Heart right ventricle (tissue), 16 donors: ENCODE data around the gene NDUFB8. TPM values are rescaled to one million over a fixed set of nuclear protein-coding genes. Genes with fewer than 3 reads are reported as not detected.

Experiments used
- ATAC-seq, 8 donors: fragments of 200-7000 bp; cut with Tn5 transposase; one replicate each; pipeline ENCODE4 v1.9.1; 2020; ENCODE audit warnings: mild to moderate bottlenecking in 8 of 8, moderate library complexity in 8 of 8, moderate number of reproducible peaks in 1 of 8
- DNase-seq, 2 donors: peaks; one replicate each; pipeline ENCODE4 v3.0.0-alpha.2; 2020
- H3K27ac ChIP-seq, 10 donors: fragments of 200-600 bp; sonication (generic) in 2 of 10; one replicate each; pipeline versions ENCODE4 v1.5.0 to v1.8.0; 2020 to 2022; ENCODE audit warnings: mild to moderate bottlenecking in 3 of 10
- H3K27me3 ChIP-seq, 7 donors: fragments of 200-600 bp; one replicate each; pipeline ENCODE4 v1.8.0; 2021 to 2022; ENCODE audit warnings: mild to moderate bottlenecking in 2 of 7
- H3K36me3 ChIP-seq, 9 donors: fragments of 200-600 bp; sonication (generic) in 1 of 9; one replicate each; pipeline versions ENCODE4 v1.5.0 to v1.8.0; 2020 to 2022; ENCODE audit warnings: mild to moderate bottlenecking in 2 of 9
- H3K4me1 ChIP-seq, 9 donors: fragments of 200-600 bp; sonication (generic) in 1 of 9; one replicate each; pipeline versions ENCODE4 v1.5.0 to v1.8.0; 2020 to 2022; ENCODE audit warnings: mild to moderate bottlenecking in 4 of 9
- H3K4me3 ChIP-seq, 10 donors: fragments of 200-600 bp; sonication (generic) in 2 of 10; one replicate each; pipeline versions ENCODE4 v1.5.0 to v1.8.0; 2020 to 2022; ENCODE audit warnings: mild to moderate bottlenecking in 7 of 10, moderate library complexity in 2 of 10
- H3K9me3 ChIP-seq, 11 donors: fragments of 200-600 bp in 10 of 11; sonication (generic) in 2 of 11; one replicate each; pipeline versions ENCODE4 v1.5.0 to v1.8.0; 2013 to 2022; ENCODE audit warnings: mild to moderate bottlenecking in 2 of 11, control low read depth in 1 of 11, moderate library complexity in 1 of 11
- CTCF ChIP-seq, 9 donors: fragments of 200-600 bp; sonication (generic) in 2 of 9; IDR thresholded peaks; one replicate each; pipeline versions ENCODE4 v1.5.0 to v1.8.0; 2021 to 2022; ENCODE audit warnings: antibody characterized with exemption in 9 of 9, mild to moderate bottlenecking in 5 of 9, moderate library complexity in 1 of 9
- WGBS, 2 donors: extraction: QIAGEN DNeasy Blood & Tissue Kit; methylation state at CpG; one replicate each; pipeline ENCODE4 v1.1.7; 2013; ENCODE audit warnings: inconsistent platforms in 1 of 2; 5-methylcytosine and 5-hydroxymethylcytosine counted together
- intact Hi-C, 10 donors: fragments of 100-400 bp; cut with DNase I; formaldehyde crosslinking; loops; one replicate each; pipeline versions ENCODE4 v1.11.1 to v1.14.2; 2022
- polyA plus RNA-seq, 2 donors: library from polyadenylated mRNA; stranded (reverse); fragments of 200-250 nt; gene quantifications; one replicate each; pipeline ENCODE4 v1.2.3, GENCODE V29; 2013
- total RNA-seq, 10 donors: library from RNA; stranded (reverse); fragmentation: NEBNext Ultra II Directional in 3 of 10; extraction: Animal tissue kit (Norgen Biotek cat#: 25700) in 3 of 10; gene quantifications; one replicate each; pipeline versions ENCODE4 v1.2.1 to v1.2.4, GENCODE V29; 2021 to 2023
- donor health status: Arrhythmogenic right ventricular cardiomyopathy.
- donor health status: ischemic (EF 13 %, LVEDD 7.1; RV severe dilation, severe dysfunction).
- donor health status: healthy with polysubstance abuse.
- donor health status: DM: no; HTN: yes; CAD: no.
- donor health status: DM: no; HTN: no; CAD: no.
- donor health status: ischemic (EF 25% LVEDD 6.9; RV normal size, moderate dysfunction).
- donor health status: ischemic (EF 25% LVEDD 5.7; RV mildly dilated, moderate dysfunction).
- donor health status: healthy.
- donor health status: DM: yes; HTN: yes; CAD: no.
- donor health status: Ischemic cardiomyopathy.
- donor health status: ischemic (EF 35%, LVEDD 5.7; RV mildly dilated, moderate dysfunction).
- donor health status: nonischemic (EF 11% LVEDD 7.7; RV severe dilation, severe dysfunction).
- donor health status: DM: yes; HTN: yes; CAD: no.
- donor health status: PGD.
- donor health status: ischemic (EF 29% LVEDD 5.4; RV normal size, mild dysfunction).
- donor health status: nonischemic (EF 23%, LVEDD 6.1; RV moderate dilation, normal function).

The NDUFB8 gene
- total and polyA plus RNA-seq, 12 donors: 321 to 915 (median 435) TPM

GRCh38 chr10:100537475-100537874, 7.8 kb upstream of the NDUFB8 start:
- no peaks in the 10 kb centered on the region for H3K9me3 ChIP-seq
- intact Hi-C loops: no loop called here
- no peak for DNase-seq
- no peak overlapping the region for H3K27ac ChIP-seq
- no peak overlapping the region for H3K4me3 ChIP-seq
- 78 to 85% methylated on average over 4 of the region's 4 CpGs for WGBS, 2 donors
- peaks cover 0 to 54% (median 29%) of the 10 kb centered on the region in 9 donors for H3K36me3 ChIP-seq
- peaks cover 0 to 32% (median 26%) of the 10 kb centered on the region in 9 donors for H3K4me1 ChIP-seq
- no peaks in the 10 kb centered on the region for H3K27me3 ChIP-seq
- no peak for TF ChIP-seq CTCF (IDR thresholded peaks at IDR 0.05)
- no peak for ATAC-seq

- intact Hi-C loops: no loop called here
- 1% methylated on average over 35 of the region's 35 CpGs for WGBS, 2 donors
- no peaks in the 10 kb centered on the region for H3K27me3 ChIP-seq
Measured at GRCh38 chr10:100535715-100536353, 6.2 kb upstream of the NDUFB8 start, which contains the start of gene HIF1AN. Gene HIF1AN, plus strand, starts transcription at chr10:100535943. Its CDS starts 16 bp downstream, at chr10:100535959.

GRCh38 chr10:100535338-100535714, 5.7 kb upstream of the NDUFB8 start:
- 49 to 50% methylated on average over 4 of the region's 4 CpGs for WGBS, 2 donors
- H3K36me3 ChIP-seq: peaks cover 0 to 32% (median 10%) of the 10 kb centered on the region in 9 donors

More at GRCh38 chr10:100535715-100536353, 6.2 kb upstream of the NDUFB8 start, which contains the start of gene HIF1AN:
- peak; percentile 84 to 94 for DNase-seq
- peaks cover 0 to 32% (median 26%) of the 10 kb centered on the region in 9 donors for H3K4me1 ChIP-seq
- H3K27ac ChIP-seq: peak within 1 kb of the TSS in 9 of 10 donors; percentile 64 to 87 (median 76)
- peak; percentile 94 to 100 (median 99) for ATAC-seq
- H3K36me3 ChIP-seq: peaks cover 0 to 37% (median 15%) of the 10 kb centered on the region in 9 donors
- H3K4me3 ChIP-seq: peak within 1 kb of the TSS; percentile 47 to 82 (median 73)
- TF ChIP-seq CTCF (IDR thresholded peaks at IDR 0.05): peak; percentile 88 to 99 (median 94)
- no peaks in the 10 kb centered on the region for H3K9me3 ChIP-seq

GRCh38 chr10:100534726-100535125, 5.1 kb upstream of the NDUFB8 start:
- H3K27ac ChIP-seq: peak overlapping the region in 2 of 10 donors; percentile 67 to 87
- peaks cover 0 to 26% (median 6%) of the 10 kb centered on the region in 9 donors for H3K36me3 ChIP-seq
- intact Hi-C loops: no loop called here
- peaks cover 0 to 38% (median 31%) of the 10 kb centered on the region in 9 donors for H3K4me1 ChIP-seq
- no peak for ATAC-seq
- no peak for DNase-seq
- no peaks in the 10 kb centered on the region for H3K9me3 ChIP-seq
- H3K4me3 ChIP-seq: no peak overlapping the region
- no peaks in the 10 kb centered on the region for H3K27me3 ChIP-seq
- 82 to 85% methylated on average over 2 of the region's 2 CpGs for WGBS, 2 donors
- no peak for TF ChIP-seq CTCF (IDR thresholded peaks at IDR 0.05)

More at GRCh38 chr10:100535338-100535714, 5.7 kb upstream of the NDUFB8 start:
- no peaks in the 10 kb centered on the region for H3K27me3 ChIP-seq
- no peak for TF ChIP-seq CTCF (IDR thresholded peaks at IDR 0.05)
- H3K27ac ChIP-seq: peak overlapping the region in 9 of 10 donors; percentile 64 to 87 (median 76)
- no peak for DNase-seq
- intact Hi-C loops: no loop called here
- peaks cover 0 to 33% (median 26%) of the 10 kb centered on the region in 9 donors for H3K4me1 ChIP-seq
- peak in 1 of 8 donors; percentile 10 for ATAC-seq
- no peaks in the 10 kb centered on the region for H3K9me3 ChIP-seq
- H3K4me3 ChIP-seq: peak overlapping the region in 9 of 10 donors; percentile 51 to 82 (median 74)
